Glutamatergic neuron (in vitro differentiated cells): ENCODE measurements around the gene FNDC3A. TPM values are rescaled to one million over a fixed set of nuclear protein-coding genes. Genes with fewer than 3 reads are reported as not detected.

Source experiments
- DNase-seq: peaks from one replicate; pipeline ENCODE4 v3.0.0; 2022
- H3K27ac Mint-ChIP-seq: one replicate; pipeline ENCODE4 v1.8.0; 2020; ENCODE audit warnings: mild to moderate bottlenecking, mixed read lengths, inconsistent platforms; ENCODE audit not compliant: unreplicated experiment
- H3K27me3 Mint-ChIP-seq: one replicate; pipeline ENCODE4 v1.8.0; 2020; ENCODE audit warnings: mild to moderate bottlenecking, moderate library complexity, mixed read lengths, inconsistent platforms; ENCODE audit not compliant: unreplicated experiment
- H3K36me3 Mint-ChIP-seq: one replicate; pipeline ENCODE4 v1.8.0; 2020; ENCODE audit warnings: mild to moderate bottlenecking, mixed read lengths, inconsistent platforms; ENCODE audit not compliant: unreplicated experiment
- H3K4me1 Mint-ChIP-seq: one replicate; pipeline ENCODE4 v1.8.0; 2020; ENCODE audit warnings: mild to moderate bottlenecking, low read depth, mixed read lengths, inconsistent platforms; ENCODE audit not compliant: unreplicated experiment
- H3K4me3 Mint-ChIP-seq: one replicate; pipeline ENCODE4 v1.8.0; 2020; ENCODE audit warnings: mild to moderate bottlenecking, mixed read lengths, inconsistent platforms; ENCODE audit not compliant: unreplicated experiment
- H3K9me3 Mint-ChIP-seq: one replicate; pipeline ENCODE4 v1.8.0; 2020; ENCODE audit warnings: mild to moderate bottlenecking, moderate library complexity, mixed read lengths, inconsistent platforms; ENCODE audit not compliant: unreplicated experiment
- total RNA-seq: library from RNA; stranded (reverse); fragmentation: NEBNext Ultra II Directional; extraction: Animal tissue kit (Norgen Biotek cat#: 25700); gene quantifications from one replicate; pipeline ENCODE4 v1.2.1, GENCODE V29; 2021; ENCODE audit not compliant: unreplicated experiment
- TF ChIP-seq, protein P1 (sequence below): fragments of 200-600 bp; sonication (generic); IDR thresholded peaks from one replicate; pipeline ENCODE4 v1.5.0; 2021; ENCODE audit not compliant: partially characterized antibody, unreplicated experiment

Gene FNDC3A
- total RNA-seq, 1 donor from 2014 or later: 46.3 TPM

DNA sequence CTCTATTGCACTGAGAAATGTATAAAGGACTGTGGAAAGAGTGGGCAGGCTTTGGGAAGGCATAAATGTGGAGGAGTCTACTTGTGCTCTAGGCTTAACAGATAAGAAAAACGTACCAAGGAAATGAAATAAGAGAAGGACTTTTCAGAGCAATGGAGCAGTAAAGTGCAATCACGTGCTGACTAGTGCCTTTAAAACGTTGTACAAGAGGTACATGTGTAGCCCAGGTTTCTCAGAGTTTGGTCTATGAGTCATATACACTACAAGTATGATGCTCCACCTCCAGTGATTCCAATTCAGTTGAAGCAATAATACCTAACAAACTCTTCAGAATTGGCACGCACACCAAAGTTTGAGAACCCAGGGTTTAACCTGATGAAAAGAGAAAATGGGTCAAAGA lies 13.4 kb upstream of the FNDC3A start:
- TF ChIP-seq, protein P1, sequence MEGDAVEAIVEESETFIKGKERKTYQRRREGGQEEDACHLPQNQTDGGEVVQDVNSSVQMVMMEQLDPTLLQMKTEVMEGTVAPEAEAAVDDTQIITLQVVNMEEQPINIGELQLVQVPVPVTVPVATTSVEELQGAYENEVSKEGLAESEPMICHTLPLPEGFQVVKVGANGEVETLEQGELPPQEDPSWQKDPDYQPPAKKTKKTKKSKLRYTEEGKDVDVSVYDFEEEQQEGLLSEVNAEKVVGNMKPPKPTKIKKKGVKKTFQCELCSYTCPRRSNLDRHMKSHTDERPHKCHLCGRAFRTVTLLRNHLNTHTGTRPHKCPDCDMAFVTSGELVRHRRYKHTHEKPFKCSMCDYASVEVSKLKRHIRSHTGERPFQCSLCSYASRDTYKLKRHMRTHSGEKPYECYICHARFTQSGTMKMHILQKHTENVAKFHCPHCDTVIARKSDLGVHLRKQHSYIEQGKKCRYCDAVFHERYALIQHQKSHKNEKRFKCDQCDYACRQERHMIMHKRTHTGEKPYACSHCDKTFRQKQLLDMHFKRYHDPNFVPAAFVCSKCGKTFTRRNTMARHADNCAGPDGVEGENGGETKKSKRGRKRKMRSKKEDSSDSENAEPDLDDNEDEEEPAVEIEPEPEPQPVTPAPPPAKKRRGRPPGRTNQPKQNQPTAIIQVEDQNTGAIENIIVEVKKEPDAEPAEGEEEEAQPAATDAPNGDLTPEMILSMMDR: no peak
- no peaks in the 10 kb centered on the region for H3K4me1 Mint-ChIP-seq
- no peak overlapping the region for H3K4me3 Mint-ChIP-seq
- DNase-seq: no peak
- no peak overlapping the region for H3K27ac Mint-ChIP-seq
- no peaks in the 10 kb centered on the region for H3K36me3 Mint-ChIP-seq
- peaks cover 4% of the 10 kb centered on the region for H3K9me3 Mint-ChIP-seq
- no peaks in the 10 kb centered on the region for H3K27me3 Mint-ChIP-seq

DNA sequence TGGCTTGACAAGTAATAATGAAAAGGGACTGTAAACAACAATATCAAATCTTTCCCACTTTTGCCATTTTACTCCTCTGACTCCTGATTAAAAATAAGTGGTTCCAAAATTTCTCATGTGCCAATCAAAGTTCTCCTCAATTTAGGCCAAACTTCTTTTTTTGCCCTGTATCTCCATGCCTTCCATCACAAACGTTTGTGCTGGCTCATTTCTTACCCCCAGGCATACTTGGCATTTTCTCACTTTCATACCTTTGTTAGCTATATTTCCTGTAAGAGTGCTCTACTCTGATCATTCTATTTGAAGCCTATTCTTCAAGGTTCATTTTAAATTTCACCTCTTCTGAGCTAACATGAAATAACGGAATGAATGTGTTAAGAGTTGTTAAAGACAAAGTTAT lies 10.0 kb upstream of the FNDC3A start:
- Mint-ChIP-seq H3K36me3 (no peaks in the 10 kb centered on the region), H3K27me3 (no peaks in the 10 kb centered on the region), H3K4me1 (no peaks in the 10 kb centered on the region), H3K4me3 (no peak overlapping the region), H3K27ac (no peak overlapping the region), H3K9me3 (peaks cover 4% of the 10 kb centered on the region)
- DNase-seq: no peak
- TF ChIP-seq, protein P1: no peak

DNA sequence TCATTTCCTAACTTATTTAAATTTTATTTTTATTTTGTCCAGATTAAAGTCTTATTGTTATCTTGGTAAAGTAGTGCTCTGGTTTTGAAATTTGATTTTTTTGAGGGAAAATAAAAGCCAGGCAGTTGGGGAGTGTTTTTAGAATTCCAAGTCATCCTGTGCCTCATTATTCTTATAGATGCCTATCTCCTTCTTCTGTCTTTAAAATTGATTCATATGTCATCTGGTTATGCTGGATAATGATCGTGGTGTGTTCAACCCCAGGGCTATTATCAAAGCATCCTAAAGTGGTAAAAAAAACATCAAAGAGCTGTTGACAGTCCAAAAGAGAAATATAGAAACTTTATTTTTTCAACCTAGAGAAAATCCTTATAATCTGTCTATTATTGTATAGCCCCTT lies 6.0 kb upstream of the FNDC3A start:
- TF ChIP-seq, protein P1: no peak
- peaks cover 10% of the 10 kb centered on the region for H3K9me3 Mint-ChIP-seq
- no peak overlapping the region for H3K4me3 Mint-ChIP-seq
- DNase-seq: no peak
- H3K4me1 Mint-ChIP-seq: peaks cover 2% of the 10 kb centered on the region
- peaks cover 8% of the 10 kb centered on the region for H3K36me3 Mint-ChIP-seq
- H3K27me3 Mint-ChIP-seq: peaks cover 2% of the 10 kb centered on the region
- no peak overlapping the region for H3K27ac Mint-ChIP-seq

DNA sequence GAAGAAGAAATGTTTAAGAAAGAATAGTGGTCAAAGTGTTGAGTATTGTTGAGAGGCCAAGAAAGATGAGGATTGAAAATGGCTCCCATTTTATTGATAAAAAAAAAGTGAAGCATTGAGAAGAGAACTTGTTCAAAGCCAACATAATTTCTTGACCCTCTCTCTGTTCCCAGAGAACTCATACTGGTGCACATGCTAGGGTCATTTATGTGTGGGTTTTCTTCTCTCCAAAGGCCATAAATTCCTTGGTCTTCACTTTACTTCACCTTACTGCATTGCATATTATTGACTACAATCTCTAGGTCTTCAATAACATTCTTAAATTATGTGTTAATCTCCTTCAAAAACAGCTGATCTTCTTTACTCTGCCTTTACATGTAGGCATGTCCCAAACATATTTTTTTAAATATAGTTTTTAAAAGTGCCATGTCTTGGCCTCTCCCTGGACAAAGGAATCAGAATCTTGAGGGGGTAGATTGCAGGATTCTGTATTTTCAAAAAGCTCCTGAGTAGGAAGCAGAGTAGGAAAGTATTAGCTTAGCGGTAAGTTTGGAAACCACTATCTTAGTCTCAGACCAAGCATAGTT lies 1.8 kb upstream of the FNDC3A start:
- H3K4me1 Mint-ChIP-seq: peaks cover 11% of the 10 kb centered on the region
- peaks cover 16% of the 10 kb centered on the region for H3K9me3 Mint-ChIP-seq

More for the DNA sequence above, 1.8 kb upstream of the FNDC3A start:
- no peak for DNase-seq
- Mint-ChIP-seq H3K36me3 (peaks cover 8% of the 10 kb centered on the region), H3K27me3 (peaks cover 14% of the 10 kb centered on the region), H3K27ac (no peak overlapping the region), H3K4me3 (no peak overlapping the region)
- TF ChIP-seq, protein P1: no peak
